GM18507 (cell line): ENCODE results near the gene PTPRT.

Experiments
- DNase-seq: peaks from one replicate; pipeline ENCODE4 v3.0.0; 2011; ENCODE audit warnings: low read depth; ENCODE audit not compliant: insufficient read length; ENCODE audit errors: extremely low spot score
- FAIRE-seq: peaks from 2 replicates; lab custom pipeline; 2011; peaks lifted over from hg19 to GRCh38; lab: Jason Lieb, UNC

Gene PTPRT

DNA sequence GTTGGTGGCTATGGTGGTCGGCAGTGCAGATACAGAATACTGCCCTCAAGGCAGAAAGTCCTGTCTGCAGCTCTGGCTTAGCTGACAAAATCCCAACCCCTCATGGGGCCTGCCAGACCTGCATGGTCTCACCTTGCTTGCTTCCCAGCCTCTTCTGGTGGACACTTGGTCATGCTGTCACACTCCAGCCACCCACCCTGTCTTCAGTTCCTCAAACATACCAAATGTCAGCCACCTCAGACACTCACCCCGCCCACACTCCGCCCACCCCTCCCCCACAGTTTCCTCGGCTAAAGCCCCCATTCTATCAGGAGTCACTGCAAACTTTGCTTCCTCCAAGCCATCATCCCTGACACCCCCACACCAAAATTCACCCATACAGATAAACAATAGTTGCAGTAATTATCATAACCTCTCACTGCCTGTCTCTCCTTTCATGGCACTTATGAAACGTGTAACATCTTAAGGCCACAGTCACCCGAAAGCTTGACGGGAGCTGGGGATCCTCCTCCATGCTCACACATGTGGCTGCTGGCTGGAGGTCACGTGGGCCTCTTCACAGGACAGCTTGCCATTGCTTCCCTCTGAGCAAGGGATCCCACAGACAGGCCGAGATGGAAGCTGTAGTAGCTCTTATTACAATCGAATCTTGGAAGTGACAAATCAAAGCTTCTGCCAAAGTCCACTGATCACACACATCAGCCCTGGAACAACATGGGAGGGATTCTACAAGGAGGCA is 202.2 kb downstream of the PTPRT start:
- DNase-seq (no peak), FAIRE-seq (no peak)

DNA sequence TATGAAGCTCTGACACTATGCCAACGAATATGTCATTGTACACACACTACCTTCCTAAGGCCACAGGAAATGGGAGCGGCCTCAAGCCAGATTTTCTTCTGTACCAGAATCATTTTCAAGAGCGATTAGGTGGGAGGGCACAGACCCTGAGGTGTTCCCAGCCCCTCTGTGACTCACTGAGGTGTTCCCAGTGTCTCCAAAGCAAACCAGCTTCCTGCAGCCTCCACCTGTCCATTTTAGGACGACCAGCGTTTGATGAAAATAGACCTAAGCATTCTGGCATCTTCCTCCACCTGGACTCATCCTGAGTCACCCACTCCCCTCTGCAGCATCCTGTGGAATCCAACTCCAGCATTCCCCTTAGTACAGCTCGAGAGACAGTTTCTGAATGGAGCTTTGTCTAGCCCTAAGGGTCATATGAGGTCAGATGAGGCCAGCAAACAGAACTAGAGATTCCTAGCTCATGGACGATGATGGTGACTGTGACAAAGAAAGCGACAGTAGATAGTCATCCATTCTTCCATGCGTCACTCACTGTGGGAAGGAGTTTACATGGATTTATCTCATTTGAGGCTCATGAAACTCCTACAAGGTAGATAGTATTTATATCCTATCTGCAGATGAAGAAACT is 203.4 kb downstream of the PTPRT start:
- FAIRE-seq (no peak), DNase-seq (no peak)

DNA sequence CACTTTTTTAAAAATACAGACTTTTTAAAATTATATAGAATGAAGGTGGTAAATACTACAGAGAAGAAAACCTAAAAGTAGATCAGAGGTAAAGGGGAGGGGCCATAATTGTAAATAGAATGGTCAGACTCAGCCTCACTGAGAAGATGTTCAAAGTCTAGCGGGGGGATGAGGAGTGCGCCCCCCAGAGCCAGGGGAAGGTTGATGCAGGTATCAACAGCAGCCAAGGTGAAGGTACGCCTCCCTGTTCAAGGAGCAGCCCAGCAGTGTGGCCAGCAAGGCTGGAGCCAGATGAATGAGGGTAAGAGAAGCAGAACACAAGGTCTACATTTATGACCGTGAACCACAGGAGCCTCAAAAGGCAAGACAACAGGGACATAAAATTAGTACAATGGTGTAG is 204.1 kb downstream of the PTPRT start:
- FAIRE-seq (no peak), DNase-seq (no peak)

DNA sequence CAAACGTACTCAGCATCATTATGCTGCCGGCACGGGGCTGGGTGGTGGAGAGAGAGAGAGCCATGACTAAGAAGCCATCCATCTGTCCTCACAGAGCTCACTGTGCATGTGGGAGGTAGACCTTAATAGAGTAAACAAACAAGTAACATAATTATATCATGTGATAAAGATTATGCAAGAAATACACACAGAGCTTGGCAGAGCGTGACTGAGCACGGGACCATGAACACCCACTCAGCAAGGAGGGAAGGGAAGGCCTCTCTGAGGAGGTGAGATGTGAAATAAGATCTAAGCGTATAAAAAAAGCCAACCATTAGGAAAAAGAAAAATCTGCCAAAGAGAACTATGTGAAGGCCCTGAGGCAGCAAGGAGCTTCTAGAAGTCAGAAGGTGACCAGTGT is 207.5 kb downstream of the PTPRT start:
- FAIRE-seq (no peak), DNase-seq (no peak)

DNA sequence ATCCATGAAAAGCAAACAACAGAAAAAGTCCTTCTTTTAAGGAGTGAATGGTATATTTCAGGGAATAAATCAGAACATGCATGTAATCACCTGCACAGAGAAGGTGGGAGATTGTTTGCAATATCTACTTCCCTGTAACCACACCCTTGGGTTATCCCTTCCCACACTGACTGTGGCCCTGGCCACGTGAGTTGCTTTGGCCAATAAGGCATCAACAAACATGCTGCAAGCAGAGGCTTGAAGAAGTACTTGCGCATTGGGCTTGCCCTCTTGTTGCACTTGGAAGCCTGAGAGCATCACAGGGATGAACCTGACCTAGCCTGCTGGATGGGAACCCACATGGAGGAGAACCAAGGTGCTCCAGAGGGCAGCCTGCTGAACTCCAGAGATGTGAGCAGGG is 208.5 kb downstream of the PTPRT start:
- no peak for DNase-seq
- no peak for FAIRE-seq

DNA sequence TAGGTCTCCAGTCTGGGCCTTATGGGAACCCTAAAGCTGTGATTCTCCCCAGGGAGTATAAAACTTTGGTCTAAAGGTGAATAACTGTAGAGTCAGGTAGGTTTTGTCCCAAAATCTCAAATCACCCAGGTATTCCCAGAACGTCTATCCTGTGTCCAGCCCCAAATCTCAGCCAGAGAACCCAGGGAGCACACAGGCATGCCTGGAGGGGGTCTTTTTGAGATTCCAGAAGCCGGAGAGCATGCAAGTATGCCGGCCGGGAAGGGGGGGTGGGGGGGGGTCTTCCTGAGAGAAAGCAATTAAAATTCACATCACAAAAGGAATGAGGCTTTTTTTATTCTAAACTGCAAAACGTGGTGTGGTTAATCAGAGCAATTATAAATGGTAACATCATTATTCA is 210.0 kb downstream of the PTPRT start:
- DNase-seq: no peak
- FAIRE-seq: no peak

DNA sequence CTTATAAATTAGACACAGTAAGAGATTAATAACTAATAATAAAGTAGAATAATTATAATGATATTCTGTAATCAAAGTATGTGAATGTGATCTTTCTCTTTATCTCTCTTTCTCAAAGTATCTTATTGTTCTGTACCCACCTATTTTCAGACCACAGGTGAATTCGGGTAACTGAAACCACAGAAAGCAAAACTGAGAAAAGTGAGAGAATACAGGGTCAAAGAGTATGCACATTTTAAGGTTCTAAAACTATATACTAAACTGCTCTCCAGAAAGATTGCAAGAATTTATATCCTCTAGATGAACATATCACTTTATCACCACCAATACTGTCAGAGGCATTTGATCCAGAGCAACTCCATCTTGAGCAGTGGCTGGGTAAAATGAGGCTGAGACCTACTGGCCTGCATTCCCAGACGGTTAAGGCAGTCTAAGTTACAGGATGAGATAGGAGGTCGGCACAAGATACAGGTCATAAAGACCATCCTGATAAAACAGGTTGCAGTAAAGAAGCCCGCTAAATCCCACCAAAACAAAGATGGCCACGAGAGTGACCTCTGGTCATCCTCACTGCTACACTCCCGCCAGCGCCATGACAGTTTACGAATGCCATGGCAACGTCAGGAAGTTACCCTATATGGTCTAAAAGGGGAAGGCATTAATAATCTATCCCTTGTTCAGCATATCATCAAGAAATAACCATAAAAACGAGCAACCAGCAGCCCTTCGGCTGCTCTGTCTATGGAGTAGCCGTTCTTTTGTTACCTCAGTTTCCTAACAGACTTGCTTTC is 211.3 kb downstream of the PTPRT start:
- DNase-seq (no peak), FAIRE-seq (no peak)

DNA sequence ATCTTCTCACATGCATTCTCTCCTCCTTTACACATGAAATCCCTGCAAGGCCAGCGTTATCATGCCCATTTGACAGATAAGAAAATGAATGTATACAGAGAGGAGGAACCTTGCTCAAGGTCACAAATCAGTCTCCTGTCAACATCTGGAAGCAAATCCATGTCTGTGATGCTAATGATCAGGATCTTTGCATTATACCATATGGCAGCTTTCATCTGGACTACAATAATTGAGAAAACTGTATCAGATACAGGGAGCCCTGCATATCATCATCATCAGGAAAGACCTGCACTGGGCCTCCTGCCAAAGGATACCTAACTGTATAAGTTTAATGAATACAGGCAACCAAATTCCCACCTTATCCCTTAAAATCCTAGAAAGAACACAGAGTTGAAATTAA is 213.7 kb downstream of the PTPRT start:
- DNase-seq: no peak
- no peak for FAIRE-seq

DNA sequence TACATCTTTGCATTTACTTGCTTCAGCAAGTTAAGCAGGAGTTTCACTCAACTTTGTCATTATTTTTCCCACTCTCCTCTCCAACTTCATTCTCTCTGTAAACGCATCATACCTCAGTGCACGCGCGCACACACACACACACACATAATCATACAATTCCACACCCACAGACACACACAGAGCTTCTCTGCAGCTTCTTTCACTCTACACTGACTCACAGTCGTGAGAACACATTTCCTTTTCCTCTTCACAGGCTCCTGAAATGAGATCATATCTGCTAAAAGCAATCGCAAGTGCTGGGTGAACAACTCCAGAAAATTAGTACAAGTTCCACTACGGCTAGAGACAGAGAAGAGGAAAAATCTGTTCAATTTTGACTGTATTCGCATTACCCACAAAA is 215.4 kb downstream of the PTPRT start:
- no peak for FAIRE-seq

DNA sequence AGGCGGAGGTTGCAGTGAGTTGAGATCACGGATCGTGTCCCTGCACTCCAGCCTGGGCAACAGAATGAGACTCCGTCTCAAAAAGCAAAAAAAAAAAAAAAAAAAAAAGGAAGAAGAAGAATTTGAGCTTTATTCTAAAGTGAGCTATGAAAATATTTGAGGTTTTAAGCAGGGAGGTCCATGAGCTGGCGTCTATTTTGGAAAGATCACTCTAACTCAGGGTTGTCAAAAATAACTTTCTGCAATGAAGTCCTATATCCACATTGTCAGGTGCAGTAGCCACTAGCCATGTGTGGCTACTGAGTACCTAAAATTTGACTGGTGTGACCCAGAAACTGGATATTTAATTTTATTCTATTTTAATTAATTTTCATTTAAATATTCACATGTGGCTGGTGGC is 217.1 kb downstream of the PTPRT start:
- DNase-seq (no peak), FAIRE-seq (no peak)

More for the DNA sequence above, 215.4 kb downstream of the PTPRT start:
- no peak for DNase-seq

DNA sequence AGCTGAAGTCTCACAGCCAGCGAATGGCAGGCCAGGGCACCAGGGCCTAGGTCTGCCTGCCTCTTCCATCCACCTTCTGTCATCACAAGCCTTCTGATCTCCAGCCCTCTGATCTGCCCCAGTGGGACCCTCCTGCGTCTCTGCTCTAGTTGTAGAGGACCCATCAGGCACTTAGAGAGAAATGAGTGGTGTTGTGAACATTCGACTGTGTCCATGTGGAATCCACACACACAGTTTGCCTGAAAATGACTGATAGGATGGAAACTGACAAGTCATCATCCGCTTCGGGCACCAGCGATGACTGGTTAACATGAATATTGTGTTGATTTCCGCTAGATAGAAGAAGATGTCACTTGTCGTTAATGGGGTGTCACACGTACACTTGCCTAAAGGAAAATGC is 221.0 kb downstream of the PTPRT start:
- FAIRE-seq (no peak), DNase-seq (no peak)

DNA sequence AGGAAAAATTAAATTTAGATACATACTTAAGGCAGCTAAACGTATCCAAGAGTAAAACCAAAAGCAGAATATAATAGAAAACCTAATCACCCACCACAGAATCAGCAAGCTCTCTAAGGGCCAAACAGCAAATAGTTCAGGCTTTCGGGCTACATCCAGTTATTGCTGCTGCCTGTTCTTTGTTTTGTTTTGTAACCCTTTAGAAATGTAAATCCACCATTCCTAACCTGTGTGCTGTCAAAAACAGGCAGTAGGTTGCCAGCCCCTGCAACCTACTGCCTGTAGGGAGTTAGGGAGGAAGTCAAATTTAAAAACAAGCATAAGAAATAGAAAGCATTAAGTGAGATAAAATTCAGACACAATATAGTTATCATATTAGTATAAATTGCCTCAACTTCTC is 225.9 kb downstream of the PTPRT start:
- DNase-seq (no peak), FAIRE-seq (no peak)

DNA sequence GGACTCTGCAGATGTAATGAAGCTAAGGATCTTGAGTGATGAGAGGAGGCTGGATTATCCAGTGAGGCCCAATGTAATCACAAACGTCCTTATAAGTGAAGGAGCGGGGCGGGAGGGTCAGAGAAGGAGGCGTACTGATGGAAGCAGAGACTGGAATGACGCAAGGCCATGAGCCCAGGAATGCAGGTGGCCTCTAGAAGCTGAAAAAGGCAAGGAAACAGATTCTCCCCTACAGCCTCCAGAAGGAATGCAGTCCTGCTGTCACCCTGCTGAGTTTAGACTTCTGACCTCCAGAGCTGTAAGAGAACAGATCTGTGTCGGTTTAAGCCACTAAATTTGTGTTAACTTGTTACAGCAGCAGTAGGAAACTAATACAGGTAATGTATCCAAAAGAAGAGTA is 227.9 kb downstream of the PTPRT start:
- DNase-seq: no peak
- no peak for FAIRE-seq

DNA sequence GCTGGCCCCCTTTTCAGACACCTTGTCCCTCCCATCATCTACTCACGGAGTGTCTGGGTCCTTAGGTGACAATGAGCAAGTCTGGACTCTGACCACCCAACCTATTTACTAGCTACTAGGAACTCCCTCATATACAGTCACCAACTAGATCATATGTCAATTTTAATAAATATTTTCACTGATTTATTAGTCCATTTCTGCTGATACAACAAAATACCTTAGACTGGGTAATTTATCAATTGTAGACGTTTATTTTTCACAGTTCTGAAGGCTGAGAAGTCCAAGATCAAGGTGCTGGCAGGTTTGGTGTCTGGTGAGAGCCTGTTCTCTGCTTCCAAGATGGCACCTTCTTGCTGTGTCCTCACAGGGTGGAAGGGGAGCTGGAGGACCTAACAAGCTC is 229.7 kb downstream of the PTPRT start:
- FAIRE-seq: no peak
- DNase-seq: no peak

DNA sequence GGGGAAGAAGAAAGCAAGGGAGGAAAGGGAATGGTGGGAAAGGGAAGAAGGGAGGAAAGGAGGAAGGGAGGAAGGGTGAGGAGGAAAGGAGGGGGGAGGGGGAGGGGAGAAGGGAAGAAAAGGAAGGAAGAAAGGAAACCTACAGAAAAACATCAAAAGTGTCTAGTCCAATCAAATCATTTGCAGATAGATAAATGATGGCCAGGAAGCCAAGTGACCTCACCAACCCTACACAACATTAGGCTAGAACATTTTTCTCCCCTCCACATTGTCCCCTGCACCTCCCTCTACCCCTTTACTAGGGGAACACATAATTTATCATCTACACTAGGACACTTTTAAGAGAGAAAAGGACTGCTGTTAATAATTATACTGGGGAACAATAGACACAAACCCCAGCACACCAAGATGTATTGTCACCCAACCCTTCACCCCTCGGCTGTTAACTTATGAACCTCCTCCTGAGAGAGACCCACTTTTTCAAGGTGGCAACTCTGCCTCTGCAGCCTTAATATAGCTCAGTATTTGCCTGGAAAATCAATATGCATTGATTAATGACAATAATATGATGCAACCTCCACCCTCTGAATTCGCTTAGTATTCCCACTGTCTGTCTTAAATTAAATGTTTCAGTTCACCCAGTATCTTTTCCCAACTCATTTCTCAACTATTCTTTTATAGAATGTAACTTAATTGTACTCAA is 231.2 kb downstream of the PTPRT start:
- DNase-seq (no peak), FAIRE-seq (no peak)

DNA sequence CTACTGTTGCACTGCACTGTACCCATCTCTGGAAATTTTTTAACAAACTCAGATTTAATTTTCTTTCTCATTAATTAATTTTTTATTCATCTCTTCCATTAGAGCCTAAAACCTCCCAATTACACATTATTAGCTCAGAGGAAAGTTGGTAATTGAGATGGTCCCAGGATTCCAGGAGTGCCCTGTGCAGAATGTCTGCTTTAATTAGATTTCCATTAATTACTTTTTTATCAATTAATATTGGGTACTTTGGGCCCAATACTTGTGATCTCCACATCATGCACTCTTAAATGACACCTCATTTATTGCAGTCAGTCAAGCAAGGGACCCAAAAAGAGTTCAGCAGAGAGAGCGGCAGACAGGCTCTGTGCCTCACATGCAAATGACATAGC is 232.0 kb downstream of the PTPRT start:
- FAIRE-seq (no peak), DNase-seq (no peak)

DNA sequence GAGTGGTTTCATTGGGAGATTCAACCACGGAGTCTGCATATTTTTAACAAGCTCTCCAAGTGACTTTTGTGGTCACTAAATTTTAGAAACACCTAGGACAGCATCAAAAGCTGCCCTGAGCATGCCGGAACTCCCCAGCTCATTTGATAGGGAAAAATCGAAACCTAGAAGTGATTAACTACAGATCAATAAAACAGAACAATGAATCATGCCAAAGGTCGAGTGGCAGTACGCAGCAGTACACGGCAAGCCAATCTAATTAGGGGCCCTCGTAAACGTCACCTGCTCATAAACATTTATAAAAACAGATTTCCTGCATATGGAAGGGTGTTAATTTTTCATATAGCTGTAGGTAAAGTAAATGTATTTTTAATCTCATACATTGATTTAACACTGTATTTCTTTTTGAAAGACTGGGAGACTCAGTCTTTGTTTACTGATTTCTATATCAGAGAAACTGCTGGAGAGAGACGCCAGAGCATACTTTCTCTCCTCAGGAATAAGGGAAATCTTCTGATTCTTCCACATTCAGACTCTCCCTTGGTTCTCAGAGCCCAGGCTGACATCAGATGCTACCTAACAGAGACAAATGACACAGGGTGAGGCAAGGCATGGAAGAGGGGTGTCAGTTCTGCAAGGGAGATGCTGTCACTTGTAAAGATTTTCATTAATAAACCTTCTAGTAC is 232.5 kb downstream of the PTPRT start:
- FAIRE-seq: no peak
- no peak for DNase-seq

DNA sequence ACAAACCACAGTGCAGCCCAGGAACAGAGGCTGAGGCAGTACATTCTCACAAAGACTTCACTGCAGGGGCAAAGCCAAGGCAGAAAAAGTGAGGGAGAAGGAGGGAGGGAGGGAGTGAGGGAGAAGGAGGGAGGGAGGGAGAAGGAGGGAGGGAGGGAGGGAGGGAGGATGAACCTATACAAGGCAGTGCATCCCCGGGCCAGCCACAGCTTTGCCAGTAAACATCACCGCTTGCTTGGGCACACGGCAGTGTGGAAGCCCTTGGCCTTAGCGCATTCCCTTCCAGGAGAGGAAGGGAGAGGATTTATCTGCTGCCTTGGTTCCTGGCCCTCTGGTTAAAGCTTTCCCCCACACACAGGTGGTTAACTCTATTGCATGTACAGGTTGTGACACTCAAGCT is 234.0 kb downstream of the PTPRT start:
- no peak for DNase-seq
- no peak for FAIRE-seq

DNA sequence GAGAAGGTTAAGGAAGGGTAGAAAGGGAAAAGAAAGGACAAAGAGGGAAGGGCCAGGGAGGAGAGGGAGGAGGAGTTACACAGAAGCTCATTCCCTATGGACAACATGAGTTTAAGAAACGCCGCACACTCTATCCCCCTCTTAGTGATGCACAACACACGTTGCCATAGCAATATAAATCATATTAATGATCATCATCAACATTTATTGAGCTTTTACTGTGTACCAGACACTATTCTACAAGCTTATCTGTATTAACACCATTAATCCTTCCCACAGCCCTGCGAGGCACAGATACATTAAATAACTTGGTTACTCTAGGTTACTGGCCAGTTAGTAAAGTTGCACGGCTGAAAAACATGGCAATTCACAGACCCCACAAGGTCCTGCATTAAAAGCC is 234.8 kb downstream of the PTPRT start:
- FAIRE-seq (no peak), DNase-seq (no peak)

DNA sequence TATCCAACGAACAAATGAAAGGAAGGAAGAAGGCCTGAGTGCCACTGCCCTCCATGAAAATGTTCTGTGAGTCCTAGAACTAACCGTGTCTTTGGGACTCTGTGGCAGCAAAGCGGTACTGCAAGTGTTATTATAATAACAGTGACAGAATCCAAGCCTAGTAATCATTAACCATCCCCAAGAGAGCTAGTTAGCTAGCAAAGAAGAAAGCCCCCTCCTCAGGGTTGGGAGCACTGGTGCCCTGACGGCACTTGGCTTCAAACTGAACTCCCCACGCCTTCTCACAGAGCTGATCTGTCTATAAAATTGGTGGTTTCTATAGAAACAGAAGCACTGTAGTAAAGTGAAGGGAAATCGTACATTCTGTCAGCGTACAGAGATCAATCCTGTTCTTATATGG is 239.8 kb downstream of the PTPRT start:
- FAIRE-seq (no peak), DNase-seq (no peak)
